ENCODE data around the gene CEP95. TPM values are rescaled to one million over a fixed set of nuclear protein-coding genes. Genes with fewer than 3 reads are reported as not detected.

The CEP95 gene
- polyA plus RNA-seq, 2 donors = 16.7 to 33.3 TPM

GRCh38 chr17:64507413-64507782 is 621 bp downstream of the CEP95 start:
- Histone ChIP-seq H3K27ac (ENCODE audit: low read depth in 2 of 2, low read length in 1 of 2) (peak overlapping the region; percentile 99), H3K27me3 (ENCODE audit: control insufficient read depth in 1 of 2, insufficient read depth in 2 of 2, low read length in 2 of 2) (no peaks in the 10 kb centered on the region), H3K4me3 (ENCODE audit: low read depth in 1 of 2, low read length in 2 of 2) (peak overlapping the region; percentile 87 to 97), H3K9me3 (ENCODE audit: control insufficient read depth in 2 of 2, insufficient read depth in 1 of 2, low read depth in 1 of 2, low read length in 1 of 2) (no peaks in the 10 kb centered on the region), H3K36me3 (ENCODE audit: control insufficient read depth in 2 of 2, insufficient read depth in 2 of 2, low read length in 1 of 2) (peaks cover 4 to 10% of the 10 kb centered on the region in 2 donors), H3K4me1 (ENCODE audit: control insufficient read depth in 2 of 2, insufficient read depth in 2 of 2, low read length in 1 of 2) (no peaks in the 10 kb centered on the region)
- WGBS, 2 donors = 0% methylated on average over 13 of the region's 13 CpGs

- H3K4me3 ChIP-seq (ENCODE audit: low read depth in 1 of 2, low read length in 2 of 2) = no peak overlapping the region
Observed at GRCh38 chr17:64508683-64509082, 1.9 kb downstream of the CEP95 start.

DNA sequence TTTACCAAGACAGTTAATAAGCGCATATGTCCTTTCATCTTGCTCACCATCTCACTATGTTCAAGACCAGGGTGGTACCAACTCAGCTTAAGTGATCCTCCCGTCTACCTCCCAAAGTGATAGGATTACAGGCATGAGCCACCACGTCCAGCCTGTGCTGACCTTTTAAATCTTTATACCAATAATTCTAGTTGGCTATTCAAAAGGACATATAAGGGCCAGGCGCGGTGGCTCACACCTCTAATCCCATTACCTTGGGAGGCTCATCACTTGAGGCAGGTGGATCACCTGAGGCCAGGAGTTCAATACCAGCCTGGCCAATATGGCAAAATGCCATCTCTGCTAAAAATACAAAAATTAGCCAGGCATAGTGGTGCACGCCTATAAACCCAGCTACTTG is 2.4 kb downstream of the CEP95 start:
- Histone ChIP-seq H3K27ac (ENCODE audit: low read depth in 2 of 2, low read length in 1 of 2) (no peak overlapping the region), H3K4me3 (ENCODE audit: low read depth in 1 of 2, low read length in 2 of 2) (no peak overlapping the region), H3K27me3 (ENCODE audit: control insufficient read depth in 1 of 2, insufficient read depth in 2 of 2, low read length in 2 of 2) (no peaks in the 10 kb centered on the region), H3K4me1 (ENCODE audit: control insufficient read depth in 2 of 2, insufficient read depth in 2 of 2, low read length in 1 of 2) (no peaks in the 10 kb centered on the region), H3K9me3 (ENCODE audit: control insufficient read depth in 2 of 2, insufficient read depth in 1 of 2, low read depth in 1 of 2, low read length in 1 of 2) (no peaks in the 10 kb centered on the region), H3K36me3 (ENCODE audit: control insufficient read depth in 2 of 2, insufficient read depth in 2 of 2, low read length in 1 of 2) (peaks cover 2 to 3% of the 10 kb centered on the region in 2 donors)
- 89 to 91% methylated on average over 6 of the region's 6 CpGs for WGBS, 2 donors

More at GRCh38 chr17:64508683-64509082, 1.9 kb downstream of the CEP95 start:
- no peaks in the 10 kb centered on the region for H3K27me3 ChIP-seq (ENCODE audit: control insufficient read depth in 1 of 2, insufficient read depth in 2 of 2, low read length in 2 of 2)
- no peaks in the 10 kb centered on the region for H3K9me3 ChIP-seq (ENCODE audit: control insufficient read depth in 2 of 2, insufficient read depth in 1 of 2, low read depth in 1 of 2, low read length in 1 of 2)
- no peak overlapping the region for H3K27ac ChIP-seq (ENCODE audit: low read depth in 2 of 2, low read length in 1 of 2)
- peaks cover 2 to 3% of the 10 kb centered on the region in 2 donors for H3K36me3 ChIP-seq (ENCODE audit: control insufficient read depth in 2 of 2, insufficient read depth in 2 of 2, low read length in 1 of 2)
- no peaks in the 10 kb centered on the region for H3K4me1 ChIP-seq (ENCODE audit: control insufficient read depth in 2 of 2, insufficient read depth in 2 of 2, low read length in 1 of 2)
- 86 to 94% methylated on average over 2 of the region's 2 CpGs for WGBS, 2 donors

DNA sequence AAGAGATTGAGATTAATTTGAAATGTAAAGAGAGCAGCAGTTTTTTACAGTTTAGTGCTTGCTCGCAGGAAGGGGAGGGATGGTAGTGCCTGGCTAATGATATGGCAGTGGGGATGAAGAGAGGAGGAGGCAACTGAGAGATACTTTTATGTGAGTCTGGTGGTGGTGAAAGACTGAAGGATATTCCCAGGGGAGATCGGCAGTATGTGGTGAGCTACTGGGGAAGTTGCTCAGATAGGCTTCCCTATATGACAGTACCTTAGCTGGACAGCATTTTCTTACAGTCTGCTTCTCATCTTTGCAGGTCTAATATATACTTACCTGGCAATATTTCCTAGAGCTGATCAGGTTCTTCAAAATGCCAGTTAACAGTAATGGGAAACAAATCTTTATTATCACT is 8.6 kb downstream of the CEP95 start:
- Histone ChIP-seq H3K4me1 (ENCODE audit: control insufficient read depth in 2 of 2, insufficient read depth in 2 of 2, low read length in 1 of 2) (no peaks in the 10 kb centered on the region), H3K36me3 (ENCODE audit: control insufficient read depth in 2 of 2, insufficient read depth in 2 of 2, low read length in 1 of 2) (peaks cover 0 to 12% of the 10 kb centered on the region in 2 donors), H3K4me3 (ENCODE audit: low read depth in 1 of 2, low read length in 2 of 2) (no peak overlapping the region), H3K9me3 (ENCODE audit: control insufficient read depth in 2 of 2, insufficient read depth in 1 of 2, low read depth in 1 of 2, low read length in 1 of 2) (no peaks in the 10 kb centered on the region), H3K27ac (ENCODE audit: low read depth in 2 of 2, low read length in 1 of 2) (no peak overlapping the region), H3K27me3 (ENCODE audit: control insufficient read depth in 1 of 2, insufficient read depth in 2 of 2, low read length in 2 of 2) (no peaks in the 10 kb centered on the region)
- WGBS, 2 donors = 87 to 94% methylated on average over 2 of the region's 2 CpGs

- no peak overlapping the region for H3K4me3 ChIP-seq (ENCODE audit: low read depth in 1 of 2, low read length in 2 of 2)
- 93 to 99% methylated on average over 1 of the region's 1 CpG for WGBS, 2 donors
- H3K36me3 ChIP-seq (ENCODE audit: control insufficient read depth in 2 of 2, insufficient read depth in 2 of 2, low read length in 1 of 2) = peaks cover 0 to 10% of the 10 kb centered on the region in 2 donors
Observed at GRCh38 chr17:64515829-64516228, 9.1 kb downstream of the CEP95 start.

GRCh38 chr17:64519601-64520000 is 12.8 kb downstream of the CEP95 start:
- WGBS, 2 donors = 90 to 93% methylated on average over 6 of the region's 6 CpGs
- H3K9me3 ChIP-seq (ENCODE audit: control insufficient read depth in 2 of 2, insufficient read depth in 1 of 2, low read depth in 1 of 2, low read length in 1 of 2) = no peaks in the 10 kb centered on the region
- no peak overlapping the region for H3K4me3 ChIP-seq (ENCODE audit: low read depth in 1 of 2, low read length in 2 of 2)
- no peaks in the 10 kb centered on the region for H3K27me3 ChIP-seq (ENCODE audit: control insufficient read depth in 1 of 2, insufficient read depth in 2 of 2, low read length in 2 of 2)
- no peak overlapping the region for H3K27ac ChIP-seq (ENCODE audit: low read depth in 2 of 2, low read length in 1 of 2)
- H3K36me3 ChIP-seq (ENCODE audit: control insufficient read depth in 2 of 2, insufficient read depth in 2 of 2, low read length in 1 of 2) = peaks cover 5 to 15% of the 10 kb centered on the region in 2 donors
- no peaks in the 10 kb centered on the region for H3K4me1 ChIP-seq (ENCODE audit: control insufficient read depth in 2 of 2, insufficient read depth in 2 of 2, low read length in 1 of 2)

More at GRCh38 chr17:64515829-64516228, 9.1 kb downstream of the CEP95 start:
- no peak overlapping the region for H3K27ac ChIP-seq (ENCODE audit: low read depth in 2 of 2, low read length in 1 of 2)
- no peaks in the 10 kb centered on the region for H3K27me3 ChIP-seq (ENCODE audit: control insufficient read depth in 1 of 2, insufficient read depth in 2 of 2, low read length in 2 of 2)
- H3K4me1 ChIP-seq (ENCODE audit: control insufficient read depth in 2 of 2, insufficient read depth in 2 of 2, low read length in 1 of 2) = no peaks in the 10 kb centered on the region
- H3K9me3 ChIP-seq (ENCODE audit: control insufficient read depth in 2 of 2, insufficient read depth in 1 of 2, low read depth in 1 of 2, low read length in 1 of 2) = no peaks in the 10 kb centered on the region

DNA sequence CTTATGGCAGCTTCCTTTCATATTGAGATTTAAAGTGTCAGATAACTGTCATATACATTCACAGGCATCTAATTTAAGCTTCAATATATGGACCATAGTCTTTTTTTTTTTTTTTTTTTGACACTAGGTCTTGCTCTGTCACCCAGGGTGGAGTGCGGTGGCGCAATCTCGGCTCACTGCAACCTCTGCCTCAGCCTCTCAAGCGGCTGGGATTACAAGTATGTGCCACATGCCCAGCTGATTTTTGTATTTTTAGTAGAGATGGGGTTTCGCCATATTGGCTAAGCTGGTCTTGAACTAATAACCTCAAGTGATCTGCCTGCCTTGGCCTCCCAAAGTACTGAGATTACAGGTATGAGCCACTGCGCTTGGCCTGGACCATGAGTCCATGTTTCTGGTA is 13.6 kb downstream of the CEP95 start:
- Histone ChIP-seq H3K27ac (ENCODE audit: low read depth in 2 of 2, low read length in 1 of 2) (no peak overlapping the region), H3K27me3 (ENCODE audit: control insufficient read depth in 1 of 2, insufficient read depth in 2 of 2, low read length in 2 of 2) (no peaks in the 10 kb centered on the region), H3K9me3 (ENCODE audit: control insufficient read depth in 2 of 2, insufficient read depth in 1 of 2, low read depth in 1 of 2, low read length in 1 of 2) (no peaks in the 10 kb centered on the region), H3K36me3 (ENCODE audit: control insufficient read depth in 2 of 2, insufficient read depth in 2 of 2, low read length in 1 of 2) (peaks cover 5 to 13% of the 10 kb centered on the region in 2 donors), H3K4me1 (ENCODE audit: control insufficient read depth in 2 of 2, insufficient read depth in 2 of 2, low read length in 1 of 2) (no peaks in the 10 kb centered on the region), H3K4me3 (ENCODE audit: low read depth in 1 of 2, low read length in 2 of 2) (no peak overlapping the region)
- 95 to 96% methylated on average over 6 of the region's 6 CpGs for whole genome bisulfite sequencing, 2 donors

- WGBS, 2 donors = 87 to 96% methylated on average over 2 of the region's 2 CpGs
- Histone ChIP-seq H3K4me3 (ENCODE audit: low read depth in 1 of 2, low read length in 2 of 2) (no peak overlapping the region), H3K4me1 (ENCODE audit: control insufficient read depth in 2 of 2, insufficient read depth in 2 of 2, low read length in 1 of 2) (no peaks in the 10 kb centered on the region), H3K27me3 (ENCODE audit: control insufficient read depth in 1 of 2, insufficient read depth in 2 of 2, low read length in 2 of 2) (no peaks in the 10 kb centered on the region), H3K9me3 (ENCODE audit: control insufficient read depth in 2 of 2, insufficient read depth in 1 of 2, low read depth in 1 of 2, low read length in 1 of 2) (no peaks in the 10 kb centered on the region), H3K27ac (ENCODE audit: low read depth in 2 of 2, low read length in 1 of 2) (no peak overlapping the region), H3K36me3 (ENCODE audit: control insufficient read depth in 2 of 2, insufficient read depth in 2 of 2, low read length in 1 of 2) (peaks cover 12 to 16% of the 10 kb centered on the region in 2 donors)
Observed at GRCh38 chr17:64527914-64528313, 21.1 kb downstream of the CEP95 start.

GRCh38 chr17:64529221-64529620 is 22.4 kb downstream of the CEP95 start:
- H3K9me3 ChIP-seq (ENCODE audit: control insufficient read depth in 2 of 2, insufficient read depth in 1 of 2, low read depth in 1 of 2, low read length in 1 of 2) = no peaks in the 10 kb centered on the region
- H3K27me3 ChIP-seq (ENCODE audit: control insufficient read depth in 1 of 2, insufficient read depth in 2 of 2, low read length in 2 of 2) = no peaks in the 10 kb centered on the region
- H3K4me1 ChIP-seq (ENCODE audit: control insufficient read depth in 2 of 2, insufficient read depth in 2 of 2, low read length in 1 of 2) = no peaks in the 10 kb centered on the region
- H3K4me3 ChIP-seq (ENCODE audit: low read depth in 1 of 2, low read length in 2 of 2) = no peak overlapping the region
- WGBS, 2 donors = 96 to 97% methylated on average over 5 of the region's 5 CpGs
- H3K36me3 ChIP-seq (ENCODE audit: control insufficient read depth in 2 of 2, insufficient read depth in 2 of 2, low read length in 1 of 2) = peaks cover 11 to 12% of the 10 kb centered on the region in 2 donors
- H3K27ac ChIP-seq (ENCODE audit: low read depth in 2 of 2, low read length in 1 of 2) = no peak overlapping the region

DNA sequence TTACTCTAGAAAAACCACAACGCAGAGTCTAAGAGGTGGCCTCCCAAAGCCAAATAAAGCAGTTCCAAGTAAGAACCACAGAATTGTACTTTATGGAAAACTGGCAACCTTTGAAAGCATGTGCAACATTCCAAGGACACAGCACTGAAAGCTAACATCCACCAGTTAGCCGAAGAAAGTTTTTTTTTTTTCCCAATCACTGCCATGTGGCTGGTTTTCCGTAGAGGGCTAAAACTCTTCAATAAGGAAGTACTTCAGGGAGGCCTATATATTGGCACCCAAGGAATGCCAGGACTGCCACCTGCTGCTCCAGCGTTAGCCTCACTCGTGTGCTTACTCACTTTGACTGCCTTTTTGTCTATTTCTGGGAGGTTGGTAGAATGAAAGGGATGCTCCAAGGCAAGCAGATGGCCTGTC is 25.2 kb downstream of the CEP95 start:
- WGBS, 2 donors = 68 to 81% methylated on average over 5 of the region's 5 CpGs
- Histone ChIP-seq H3K27ac (ENCODE audit: low read depth in 2 of 2, low read length in 1 of 2) (no peak overlapping the region), H3K4me3 (ENCODE audit: low read depth in 1 of 2, low read length in 2 of 2) (no peak overlapping the region), H3K27me3 (ENCODE audit: control insufficient read depth in 1 of 2, insufficient read depth in 2 of 2, low read length in 2 of 2) (no peaks in the 10 kb centered on the region), H3K36me3 (ENCODE audit: control insufficient read depth in 2 of 2, insufficient read depth in 2 of 2, low read length in 1 of 2) (peaks cover 14 to 16% of the 10 kb centered on the region in 2 donors), H3K9me3 (ENCODE audit: control insufficient read depth in 2 of 2, insufficient read depth in 1 of 2, low read depth in 1 of 2, low read length in 1 of 2) (no peaks in the 10 kb centered on the region), H3K4me1 (ENCODE audit: control insufficient read depth in 2 of 2, insufficient read depth in 2 of 2, low read length in 1 of 2) (no peaks in the 10 kb centered on the region)
